Testis (tissue), 3 donors: ENCODE results near the gene RDM1. TPM values are rescaled to one million over a fixed set of nuclear protein-coding genes. Genes with fewer than 3 reads are reported as not detected.

Experiments used
- DNase-seq: peaks from one replicate; pipeline ENCODE4 v3.0.0-alpha.2; 2019
- H3K27ac ChIP-seq, 2 donors: fragments of 200-600 bp; sonication (generic); one replicate each; pipeline ENCODE4 v1.5.1; 2019
- H3K27me3 ChIP-seq: fragments of 200-600 bp; sonication (generic); one replicate; pipeline ENCODE4 v1.5.1; 2019
- H3K36me3 ChIP-seq: fragments of 200-600 bp; sonication (generic); one replicate; pipeline ENCODE4 v1.5.1; 2017; ENCODE audit warnings: low read depth; ENCODE audit errors: missing control alignments
- H3K4me1 ChIP-seq: fragments of 200-600 bp; sonication (generic); one replicate; pipeline ENCODE4 v1.5.1; 2019
- H3K4me3 ChIP-seq, 2 donors: fragments of 200-600 bp; sonication (generic); one replicate each; pipeline ENCODE4 v1.5.1; 2017 to 2019
- H3K9me3 ChIP-seq: fragments of 200-600 bp; sonication (generic); one replicate; pipeline ENCODE4 v1.5.1; 2017
- POLR2A ChIP-seq: fragments of 450-650 bp; IDR thresholded peaks from one replicate; pipeline ENCODE4 v1.6.1; 2017; ENCODE audit warnings: antibody characterized with exemption, mild to moderate bottlenecking, moderate library complexity
- WGBS, 2 donors: methylation state at CpG; one replicate each; pipeline ENCODE4 v1.1.5; 2018; 5-methylcytosine and 5-hydroxymethylcytosine counted together
- intact Hi-C: fragments of 100-400 bp; cut with DNase I; formaldehyde crosslinking; loops from one replicate; pipeline ENCODE4 v1.15.1; 2023; ENCODE audit warnings: low total_unique reads
- polyA plus RNA-seq: library from polyadenylated mRNA; stranded (reverse); fragments of 350-450 nt; fragmentation: Illumina TruSeq; extraction: RNeasy Lipid Tissue Mini Kit (QIAGEN cat#74804); gene quantifications from one replicate; pipeline ENCODE4 v1.2.3, GENCODE V29; 2014; ENCODE audit warnings: low read depth, low replicate concordance; ENCODE audit not compliant: insufficient read depth
- total RNA-seq, 2 donors: library from RNA; depleted of rRNA; stranded (reverse); fragments of >200 nt; gene quantifications; one replicate each; pipeline ENCODE4 v1.2.3, GENCODE V29; 2016
- TF ChIP-seq, protein P1 (sequence below), 3 experiments: fragments of 450-650 bp in 2 of 3; fragments of 200-600 bp in 1 of 3; sonication (generic) in 1 of 3; IDR thresholded peaks; one replicate each; pipeline ENCODE4 v1.5.1; 2016 to 2019; ENCODE audit warnings: antibody characterized with exemption in 3 of 3, mild to moderate bottlenecking in 2 of 3, moderate library complexity in 1 of 3

RDM1 gene
- total and polyA plus RNA-seq, 3 donors from 2014 or later: 9.6 to 19.3 (median 18.6) TPM

DNA sequence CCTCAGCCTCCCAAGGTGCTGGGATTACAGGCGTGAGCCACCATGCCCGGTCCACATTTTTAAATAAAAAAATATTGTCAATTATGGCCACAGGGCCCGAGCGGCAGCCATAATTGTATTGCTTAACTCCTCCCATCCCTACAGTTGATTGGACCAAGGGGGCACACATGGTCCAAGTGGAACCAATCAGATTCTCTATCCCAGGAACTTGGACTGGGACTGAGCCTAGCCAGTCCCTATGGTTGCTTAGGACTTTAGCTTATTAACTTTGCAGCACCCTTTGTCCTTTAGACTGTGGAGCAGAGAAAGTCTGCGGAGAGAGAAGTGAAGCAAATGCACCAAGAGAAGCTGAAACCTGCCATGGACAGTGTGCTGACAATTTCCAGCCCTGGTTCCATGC lies 5.5 kb upstream of the RDM1 start:
- no peaks in the 10 kb centered on the region for H3K9me3 ChIP-seq
- no peaks in the 10 kb centered on the region for H3K27me3 ChIP-seq
- H3K27ac ChIP-seq: no peak overlapping the region
- H3K36me3 ChIP-seq: no peaks in the 10 kb centered on the region
- WGBS, 2 donors: 73 to 87% methylated on average over 5 of the region's 5 CpGs
- peak; percentile 39 for DNase-seq
- intact Hi-C loops: no loop called here
- TF ChIP-seq, protein P1, sequence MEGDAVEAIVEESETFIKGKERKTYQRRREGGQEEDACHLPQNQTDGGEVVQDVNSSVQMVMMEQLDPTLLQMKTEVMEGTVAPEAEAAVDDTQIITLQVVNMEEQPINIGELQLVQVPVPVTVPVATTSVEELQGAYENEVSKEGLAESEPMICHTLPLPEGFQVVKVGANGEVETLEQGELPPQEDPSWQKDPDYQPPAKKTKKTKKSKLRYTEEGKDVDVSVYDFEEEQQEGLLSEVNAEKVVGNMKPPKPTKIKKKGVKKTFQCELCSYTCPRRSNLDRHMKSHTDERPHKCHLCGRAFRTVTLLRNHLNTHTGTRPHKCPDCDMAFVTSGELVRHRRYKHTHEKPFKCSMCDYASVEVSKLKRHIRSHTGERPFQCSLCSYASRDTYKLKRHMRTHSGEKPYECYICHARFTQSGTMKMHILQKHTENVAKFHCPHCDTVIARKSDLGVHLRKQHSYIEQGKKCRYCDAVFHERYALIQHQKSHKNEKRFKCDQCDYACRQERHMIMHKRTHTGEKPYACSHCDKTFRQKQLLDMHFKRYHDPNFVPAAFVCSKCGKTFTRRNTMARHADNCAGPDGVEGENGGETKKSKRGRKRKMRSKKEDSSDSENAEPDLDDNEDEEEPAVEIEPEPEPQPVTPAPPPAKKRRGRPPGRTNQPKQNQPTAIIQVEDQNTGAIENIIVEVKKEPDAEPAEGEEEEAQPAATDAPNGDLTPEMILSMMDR (IDR thresholded peaks at IDR 0.05): no peak
- no peak for TF ChIP-seq POLR2A
- peak overlapping the region in 1 of 2 donors; percentile 20 for H3K4me3 ChIP-seq
- H3K4me1 ChIP-seq: peaks cover 14% of the 10 kb centered on the region

DNA sequence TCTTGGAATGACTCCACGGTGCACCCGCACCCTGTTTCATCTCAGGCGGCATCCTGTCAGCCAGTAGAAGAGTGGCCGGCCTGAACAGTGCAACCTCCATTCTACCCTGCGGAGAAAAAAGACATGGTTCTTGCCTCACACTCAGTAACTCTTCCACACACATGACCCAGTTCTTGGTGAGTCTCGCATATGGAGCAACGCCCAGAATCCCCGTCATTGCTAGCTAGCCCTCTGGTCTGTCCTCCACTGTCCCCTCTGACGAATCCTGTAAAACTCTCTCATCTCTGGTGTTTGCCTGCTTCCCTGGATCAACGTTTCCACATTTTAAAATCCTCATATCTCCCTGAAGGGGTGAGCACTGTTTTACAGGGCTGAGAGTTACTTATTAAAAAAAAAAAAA lies 4.2 kb upstream of the RDM1 start:
- intact Hi-C loops: no loop called here
- TF ChIP-seq POLR2A: no peak
- Histone ChIP-seq H3K4me1 (peaks cover 23% of the 10 kb centered on the region), H3K4me3 (no peak overlapping the region), H3K27me3 (no peaks in the 10 kb centered on the region), H3K27ac (no peak overlapping the region), H3K9me3 (no peaks in the 10 kb centered on the region), H3K36me3 (no peaks in the 10 kb centered on the region)
- WGBS, 2 donors: 81 to 84% methylated on average over 10 of the region's 10 CpGs
- no peak for DNase-seq

DNA sequence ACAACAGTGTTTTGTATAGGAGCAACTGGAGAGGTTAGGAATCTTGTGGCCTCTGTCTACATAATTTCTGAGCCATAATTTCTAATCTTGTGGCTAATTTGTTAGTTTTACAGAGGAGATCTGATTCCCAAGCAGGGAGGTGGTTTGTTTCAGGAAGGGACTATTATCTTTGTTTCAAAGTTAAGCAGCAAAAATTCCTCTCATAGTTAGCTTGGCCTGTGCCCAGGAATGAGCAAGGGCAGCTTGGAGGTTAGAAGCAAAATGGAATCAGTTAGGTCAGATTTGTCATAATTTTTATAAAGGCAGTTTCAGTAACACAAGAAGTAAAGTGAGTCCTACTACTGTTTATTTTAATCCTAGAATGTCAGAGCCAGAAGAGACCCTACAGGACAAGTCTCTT lies 2.0 kb upstream of the RDM1 start:
- H3K27ac ChIP-seq: no peak overlapping the region
- H3K4me3 ChIP-seq: no peak overlapping the region
- peaks cover 23% of the 10 kb centered on the region for H3K4me1 ChIP-seq
- intact Hi-C loops: no loop called here
- H3K9me3 ChIP-seq: no peaks in the 10 kb centered on the region
- DNase-seq: no peak
- TF ChIP-seq, protein P1 (IDR thresholded peaks at IDR 0.05): no peak
- no peak for TF ChIP-seq POLR2A
- no peaks in the 10 kb centered on the region for H3K27me3 ChIP-seq
- H3K36me3 ChIP-seq: no peaks in the 10 kb centered on the region

DNA sequence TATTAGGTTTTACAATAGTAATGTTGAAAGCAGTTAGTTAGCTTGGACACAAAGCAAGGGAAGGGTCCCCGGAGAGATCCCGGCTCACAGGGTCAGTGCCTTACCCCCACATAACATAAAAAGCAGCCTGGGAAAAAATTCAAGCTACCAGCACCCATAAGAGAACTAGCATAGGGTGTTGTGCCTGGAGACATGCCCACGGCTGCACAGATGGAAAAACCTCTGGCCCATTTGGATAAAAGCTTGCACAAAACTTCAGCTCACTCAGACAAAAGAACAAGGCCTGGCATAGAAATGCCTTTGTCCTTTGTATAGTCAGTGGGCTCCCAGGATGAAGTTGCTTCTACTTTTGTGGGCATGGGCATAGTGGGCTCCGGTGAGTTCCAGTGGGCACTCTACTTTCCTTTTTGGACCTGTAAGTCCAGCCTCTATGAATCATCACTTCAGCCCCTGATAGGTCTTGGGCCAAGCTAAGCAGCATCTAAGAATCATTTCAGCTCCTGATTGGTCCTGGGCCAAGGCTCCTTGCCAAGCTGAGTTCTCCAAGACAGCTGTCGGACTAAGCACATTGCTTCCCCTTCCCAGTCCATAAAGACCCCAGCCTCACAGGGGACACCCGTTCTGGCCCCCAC lies 1.3 kb upstream of the RDM1 start:
- Histone ChIP-seq H3K9me3 (no peaks in the 10 kb centered on the region), H3K36me3 (no peaks in the 10 kb centered on the region), H3K4me3 (no peak overlapping the region), H3K27ac (peak overlapping the region in 1 of 2 donors; percentile 50), H3K27me3 (no peaks in the 10 kb centered on the region), H3K4me1 (peaks cover 23% of the 10 kb centered on the region)
- intact Hi-C loops: no loop called here
- WGBS, 2 donors: 38 to 51% methylated on average over 5 to 6 of the region's 6 CpGs
- peak; percentile 54 for DNase-seq
- TF ChIP-seq, protein P1 (IDR thresholded peaks at IDR 0.05): no peak
- no peak for TF ChIP-seq POLR2A

DNA sequence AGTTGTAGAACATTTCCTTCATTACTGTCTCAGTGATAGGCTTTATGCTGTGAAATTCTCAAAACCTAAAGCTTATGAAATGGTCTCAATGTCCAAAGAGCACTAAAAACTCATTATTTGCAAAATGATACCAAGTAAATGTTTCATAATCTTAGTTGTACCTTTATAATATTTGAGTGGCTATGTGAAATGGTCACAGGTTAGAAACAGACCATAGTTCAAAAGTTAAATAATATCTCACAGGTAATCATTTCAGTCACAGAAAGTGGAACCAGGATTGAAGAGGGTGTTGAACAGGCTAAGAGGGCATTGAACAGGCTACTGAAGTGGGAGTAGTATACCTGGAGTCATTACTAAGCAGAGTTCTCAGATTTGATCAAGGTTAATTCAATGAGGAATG lies 2.9 kb downstream of the RDM1 start:
- Histone ChIP-seq H3K9me3 (no peaks in the 10 kb centered on the region), H3K36me3 (no peaks in the 10 kb centered on the region), H3K4me3 (no peak overlapping the region), H3K27me3 (no peaks in the 10 kb centered on the region), H3K4me1 (peaks cover 23% of the 10 kb centered on the region), H3K27ac (no peak overlapping the region)
- no peak for DNase-seq
- intact Hi-C loops: no loop called here
- no peak for TF ChIP-seq POLR2A

DNA sequence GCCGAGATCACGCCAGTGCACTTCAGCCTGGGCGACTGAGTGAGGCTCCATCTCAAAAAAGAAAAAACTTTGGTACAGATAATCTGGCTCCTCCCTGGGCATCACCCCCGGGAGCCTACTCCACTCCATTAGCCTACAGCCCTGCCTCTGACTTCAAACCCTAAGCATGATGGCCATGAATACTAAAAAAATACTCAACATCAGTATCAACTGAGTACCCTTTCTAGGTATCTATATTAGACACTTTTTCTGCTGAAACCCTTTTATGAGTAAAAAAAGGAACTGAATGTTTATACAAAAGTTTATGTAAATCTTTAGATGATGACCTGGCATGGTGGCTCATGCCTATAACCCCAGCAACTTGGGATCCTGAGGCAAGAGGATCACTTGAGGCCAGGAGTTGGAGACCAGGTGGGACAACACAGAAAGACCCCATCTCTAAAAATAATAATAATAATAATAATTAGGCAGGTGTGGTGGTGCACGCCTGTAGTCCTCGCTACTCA lies 6.9 kb downstream of the RDM1 start:
- H3K9me3 ChIP-seq: no peaks in the 10 kb centered on the region
- intact Hi-C loops: no loop called here
- no peak overlapping the region for H3K27ac ChIP-seq
- no peaks in the 10 kb centered on the region for H3K4me1 ChIP-seq
- no peaks in the 10 kb centered on the region for H3K27me3 ChIP-seq
- DNase-seq: no peak
- TF ChIP-seq, protein P1 (IDR thresholded peaks at IDR 0.05): no peak
- TF ChIP-seq POLR2A: no peak
- no peak overlapping the region for H3K4me3 ChIP-seq
- H3K36me3 ChIP-seq: no peaks in the 10 kb centered on the region
- WGBS, 2 donors: 92 to 96% methylated on average over 6 of the region's 6 CpGs
